Prostate gland (tissue), 2 donors: ENCODE data around the gene FOXJ1.

Experiments
- CTCF ChIP-seq, 4 experiments: fragments of 200-600 bp in 2 of 4; fragments of 450-650 bp in 2 of 4; sonication (generic) in 2 of 4; IDR thresholded peaks; 1 replicate in 3 of 4; 2 replicates in 1 of 4; pipeline ENCODE4 v1.5.1; 2016 to 2019; ENCODE audit warnings: antibody characterized with exemption in 4 of 4, mild to moderate bottlenecking in 2 of 4, moderate library complexity in 2 of 4
- POLR2A ChIP-seq: fragments of 450-650 bp; IDR thresholded peaks from one replicate; pipeline ENCODE4 v1.6.1; 2016; ENCODE audit warnings: antibody characterized with exemption, mild to moderate bottlenecking
- POLR2AphosphoS5 ChIP-seq: sonication (generic); formaldehyde crosslinking; IDR thresholded peaks from one replicate; pipeline ENCODE4 v1.6.1; 2017; ENCODE audit warnings: antibody characterized with exemption

- TF ChIP-seq CTCF (IDR thresholded peaks at IDR 0.05): no peak
- no peak for TF ChIP-seq POLR2A
- TF ChIP-seq POLR2AphosphoS5: no peak
Observed at GRCh38 chr17:76120658-76121008, 20.4 kb downstream of the FOXJ1 start.
